Adrenal gland (tissue), 12 donors: Measurements from ENCODE around the gene THSD4. TPM values are rescaled to one million over a fixed set of nuclear protein-coding genes. Genes with fewer than 3 reads are reported as not detected.

Experiments used
- DNase-seq, 7 donors: peaks; one replicate each; pipeline ENCODE4 v3.0.0-alpha.2; 2019 to 2020
- H3K27ac ChIP-seq, 5 donors: fragments of 200-600 bp; sonication (generic) in 4 of 5; 1 replicate in 3 of 5; 2 replicates in 2 of 5; pipeline versions ENCODE4 v1.5.1 to v1.8.0; 2016 to 2020; ENCODE audit warnings: mild to moderate bottlenecking in 1 of 5
- H3K27me3 ChIP-seq: fragments of 200-600 bp; 2 replicates; pipeline ENCODE4 v1.8.0; 2021
- H3K36me3 ChIP-seq, 2 donors: fragments of 200-600 bp; replicated peaks in 1 of 2; 1 replicate in 1 of 2; 2 replicates in 1 of 2; pipeline versions ENCODE4 v1.5.1 to v1.8.0; 2018 to 2022
- H3K4me1 ChIP-seq, 2 donors: fragments of 200-600 bp; replicated peaks in 1 of 2; 1 replicate in 1 of 2; 2 replicates in 1 of 2; pipeline versions ENCODE4 v1.5.1 to v1.8.0; 2018 to 2021
- H3K4me3 ChIP-seq, 4 donors: fragments of 200-600 bp; sonication (generic) in 3 of 4; one replicate each; pipeline ENCODE4 v1.5.1; 2016 to 2018
- H3K9me3 ChIP-seq, 3 donors: fragments of 200-600 bp; sonication (generic) in 1 of 3; replicated peaks in 1 of 3; 1 replicate in 2 of 3; 2 replicates in 1 of 3; pipeline versions ENCODE4 v1.5.1 to v1.8.0; 2016 to 2021
- CTCF ChIP-seq, 6 experiments: fragments of 450-650 bp in 4 of 6; fragments of 200-600 bp in 2 of 6; sonication (generic) in 1 of 6; IDR thresholded peaks; 1 replicate in 5 of 6; 2 replicates in 1 of 6; pipeline versions ENCODE4 v1.5.1 to v1.8.0; 2016 to 2021; ENCODE audit warnings: antibody characterized with exemption in 6 of 6, mild to moderate bottlenecking in 2 of 6, moderate library complexity in 1 of 6
- POLR2A ChIP-seq, 2 donors: fragments of 450-650 bp; IDR thresholded peaks; one replicate each; pipeline ENCODE4 v1.6.1; 2017; ENCODE audit warnings: antibody characterized with exemption in 2 of 2, mild to moderate bottlenecking in 2 of 2, moderate library complexity in 1 of 2
- WGBS, 4 donors: extraction: QIAGEN DNeasy Blood & Tissue Kit in 2 of 4; methylation state at CpG; one replicate each; pipeline versions ENCODE4 v1.1.5 to v1.1.7; 2013 to 2017; 5-methylcytosine and 5-hydroxymethylcytosine counted together
- intact Hi-C, 2 donors: fragments of 100-400 bp; cut with DNase I; formaldehyde crosslinking; loops; one replicate each; pipeline versions ENCODE4 v1.14.1 to v1.15.0; 2022 to 2023
- polyA plus RNA-seq, 3 donors: library from polyadenylated mRNA; stranded (reverse); fragments of 200-250 nt in 2 of 3; fragments of 350-450 nt in 1 of 3; fragmentation: Illumina TruSeq in 1 of 3; extraction: RNeasy Lipid Tissue Mini Kit (QIAGEN cat#74804) in 1 of 3; gene quantifications; one replicate each; pipeline ENCODE4 v1.2.3, GENCODE V29; 2013 to 2014
- total RNA-seq, 9 donors: library from RNA; depleted of rRNA in 4 of 9; stranded (reverse); fragments of >200 nt in 4 of 9; fragments of 120-200 nt in 1 of 9; fragmentation: NEBNext Ultra II Directional in 1 of 9; extraction: Animal tissue kit (Norgen Biotek cat#: 25700) in 1 of 9; gene quantifications; one replicate each; pipeline versions ENCODE4 v1.1.0 to v1.2.4, GENCODE V29; 2013 to 2023
- donor health status: healthy with polysubstance abuse.
- donor health status: Bipolar disorder and iron deficiency.
- donor health status: DM: yes; HTN: yes; CAD: no.
- donor health status: DM: no; HTN: no; CAD: no.
- donor health status: DM: no; HTN: no; CAD: no.
- donor health status: DM: yes; HTN: yes; CAD: no.

The THSD4 gene
- total and polyA plus RNA-seq, 12 donors: 5.3 to 53.2 (median 23.2) TPM

- H3K27ac ChIP-seq: no peak overlapping the region
- peak; percentile 51 to 84 (median 71) for DNase-seq
- intact Hi-C loops: loop anchor here in 1 of 2 donors (5.0 to 10.0 kb wide), 2 partner anchors 326 to 439 kb away; partner anchors contain the start of gene THSD4
- peaks cover 3 to 12% of the 10 kb centered on the region in 2 donors for H3K4me1 ChIP-seq
- no peaks in the 10 kb centered on the region for H3K36me3 ChIP-seq
- no peak for TF ChIP-seq POLR2A (IDR thresholded peaks at IDR 0.05)
- peak; percentile 79 to 91 (median 82) for TF ChIP-seq CTCF (IDR thresholded peaks at IDR 0.05)
- H3K27me3 ChIP-seq: no peaks in the 10 kb centered on the region
- no peaks in the 10 kb centered on the region for H3K9me3 ChIP-seq
- 10 to 21% (median 13%) methylated on average over 4 of the region's 4 CpGs for WGBS, 4 donors
- no peak overlapping the region for H3K4me3 ChIP-seq
These were observed 328.3 kb downstream of the THSD4 start for GRCh38 chr15:71443538-71443937.

- Histone ChIP-seq H3K4me1 (peaks cover 3 to 18% of the 10 kb centered on the region in 2 donors), H3K27ac (no peak overlapping the region), H3K27me3 (no peaks in the 10 kb centered on the region), H3K4me3 (no peak overlapping the region), H3K36me3 (no peaks in the 10 kb centered on the region), H3K9me3 (no peaks in the 10 kb centered on the region)
- intact Hi-C loops: loop anchor here in 1 of 2 donors (5.0 to 10.0 kb wide), 2 partner anchors 327 to 439 kb away; partner anchors contain the start of gene THSD4
- TF ChIP-seq CTCF (IDR thresholded peaks at IDR 0.05) (no peak), POLR2A (IDR thresholded peaks at IDR 0.05) (no peak)
- WGBS, 4 donors: 87 to 90% (median 87%) methylated on average over 7 of the region's 7 CpGs
- DNase-seq: no peak
These were observed 328.9 kb downstream of the THSD4 start for GRCh38 chr15:71444032-71444810.

- 80 to 94% (median 91%) methylated on average over 5 of the region's 5 CpGs for WGBS, 4 donors
- intact Hi-C loops: loop anchor here in 1 of 2 donors (5.0 to 10.0 kb wide), 4 partner anchors 207 to 440 kb away; partner anchors contain the start of gene THSD4
- Histone ChIP-seq H3K9me3 (no peaks in the 10 kb centered on the region), H3K36me3 (no peaks in the 10 kb centered on the region), H3K27me3 (no peaks in the 10 kb centered on the region), H3K27ac (no peak overlapping the region), H3K4me1 (peaks cover 3 to 18% of the 10 kb centered on the region in 2 donors), H3K4me3 (no peak overlapping the region)
- TF ChIP-seq CTCF (IDR thresholded peaks at IDR 0.05) (no peak), POLR2A (IDR thresholded peaks at IDR 0.05) (no peak)
- no peak for DNase-seq
These were observed 329.8 kb downstream of the THSD4 start for GRCh38 chr15:71444866-71445590.
